ENCODE data around the gene MCU. TPM values are rescaled to one million over a fixed set of nuclear protein-coding genes. Genes with fewer than 3 reads are reported as not detected.

The MCU gene
- total and polyA plus RNA-seq, 10 donors = 7.2 to 29.2 (median 19.4) TPM

DNA sequence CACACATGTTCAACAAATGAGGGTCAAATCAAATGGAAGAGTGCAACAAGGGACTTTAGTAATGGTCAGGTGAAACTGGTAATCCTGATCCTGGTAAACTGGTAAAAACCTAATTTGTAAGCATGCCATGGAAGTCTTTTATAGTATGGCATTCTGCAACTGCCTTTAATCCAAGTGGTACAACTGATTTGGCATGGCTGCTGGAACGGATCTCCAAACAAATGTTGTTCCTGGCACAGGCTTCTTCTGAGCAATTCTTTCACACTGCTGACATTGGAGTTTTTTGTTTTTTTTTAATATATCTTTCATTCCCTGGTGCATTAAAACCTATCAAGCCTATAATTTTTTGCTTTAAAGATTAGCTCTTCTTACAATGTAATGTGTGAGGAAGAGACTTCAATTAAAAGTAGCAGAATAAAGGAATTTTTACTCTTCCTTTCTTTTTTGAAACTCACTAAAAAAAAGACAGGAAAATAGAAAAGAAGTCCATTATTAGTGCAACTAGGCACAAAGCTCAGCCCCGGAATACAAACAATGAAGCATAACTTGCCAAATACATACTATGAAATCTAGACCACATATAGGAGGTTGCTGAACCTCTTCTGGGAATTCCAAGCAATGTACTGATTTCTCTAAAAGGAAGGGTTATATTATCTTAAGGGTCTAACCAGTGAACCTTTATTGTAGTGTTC is 122.3 kb downstream of the MCU start:
- no peak overlapping the region for H3K27ac ChIP-seq
- peaks cover 0 to 32% (median 3%) of the 10 kb centered on the region in 6 donors for H3K4me1 ChIP-seq
- DNase-seq = no peak
- no peak overlapping the region for H3K4me3 ChIP-seq
- no peaks in the 10 kb centered on the region for H3K36me3 ChIP-seq
- intact Hi-C loops (cut with DNase I; ENCODE audit: low total_unique reads) = no loop called here
- no peak for TF ChIP-seq POLR2A (IDR thresholded peaks at IDR 0.05)
- TF ChIP-seq POLR2AphosphoS5 (IDR thresholded peaks at IDR 0.05) = no peak
- TF ChIP-seq, protein P1, sequence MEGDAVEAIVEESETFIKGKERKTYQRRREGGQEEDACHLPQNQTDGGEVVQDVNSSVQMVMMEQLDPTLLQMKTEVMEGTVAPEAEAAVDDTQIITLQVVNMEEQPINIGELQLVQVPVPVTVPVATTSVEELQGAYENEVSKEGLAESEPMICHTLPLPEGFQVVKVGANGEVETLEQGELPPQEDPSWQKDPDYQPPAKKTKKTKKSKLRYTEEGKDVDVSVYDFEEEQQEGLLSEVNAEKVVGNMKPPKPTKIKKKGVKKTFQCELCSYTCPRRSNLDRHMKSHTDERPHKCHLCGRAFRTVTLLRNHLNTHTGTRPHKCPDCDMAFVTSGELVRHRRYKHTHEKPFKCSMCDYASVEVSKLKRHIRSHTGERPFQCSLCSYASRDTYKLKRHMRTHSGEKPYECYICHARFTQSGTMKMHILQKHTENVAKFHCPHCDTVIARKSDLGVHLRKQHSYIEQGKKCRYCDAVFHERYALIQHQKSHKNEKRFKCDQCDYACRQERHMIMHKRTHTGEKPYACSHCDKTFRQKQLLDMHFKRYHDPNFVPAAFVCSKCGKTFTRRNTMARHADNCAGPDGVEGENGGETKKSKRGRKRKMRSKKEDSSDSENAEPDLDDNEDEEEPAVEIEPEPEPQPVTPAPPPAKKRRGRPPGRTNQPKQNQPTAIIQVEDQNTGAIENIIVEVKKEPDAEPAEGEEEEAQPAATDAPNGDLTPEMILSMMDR (IDR thresholded peaks at IDR 0.05 in 8 of 11, conservative IDR thresholded peaks at IDR 0.05 in 3 of 11) = no peak
- 32 to 64% (median 53%) methylated on average over 2 of the region's 2 CpGs for WGBS, 5 donors
- no peaks in the 10 kb centered on the region for H3K9me3 ChIP-seq
- no peaks in the 10 kb centered on the region for H3K27me3 ChIP-seq (replicated peaks in 1 of 7)

DNA sequence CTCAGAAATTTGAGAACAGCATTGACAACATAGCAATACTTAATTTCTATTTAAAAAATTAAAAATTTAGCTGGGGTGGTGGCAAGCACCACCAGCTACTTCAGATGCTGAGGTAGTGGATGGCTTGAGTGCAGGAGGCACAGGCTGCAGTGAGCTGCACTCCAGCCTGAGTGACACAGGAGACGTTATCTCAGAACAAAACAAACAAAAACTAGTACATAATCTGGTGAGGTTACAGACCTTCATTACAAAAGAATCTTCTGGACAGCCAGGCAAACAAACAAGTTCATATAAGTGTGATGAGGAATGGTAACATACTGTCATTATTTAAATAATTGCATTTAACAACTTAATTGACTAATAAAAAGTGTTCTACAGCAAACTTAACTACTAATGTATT is 124.6 kb downstream of the MCU start:
- Histone ChIP-seq H3K9me3 (no peaks in the 10 kb centered on the region), H3K4me1 (peaks cover 0 to 34% (median 3%) of the 10 kb centered on the region in 6 donors), H3K36me3 (no peaks in the 10 kb centered on the region), H3K27ac (no peak overlapping the region), H3K27me3 (replicated peaks in 1 of 7) (no peaks in the 10 kb centered on the region), H3K4me3 (no peak overlapping the region)
- DNase-seq = no peak
- intact Hi-C loops (cut with DNase I; ENCODE audit: low total_unique reads) = no loop called here
- TF ChIP-seq, protein P1 (IDR thresholded peaks at IDR 0.05 in 8 of 11, conservative IDR thresholded peaks at IDR 0.05 in 3 of 11) = no peak
- TF ChIP-seq POLR2AphosphoS5 (IDR thresholded peaks at IDR 0.05) (no peak), POLR2A (IDR thresholded peaks at IDR 0.05) (no peak)
- 88 to 100% (median 94%) methylated on average over 1 of the region's 1 CpG for WGBS, 5 donors

DNA sequence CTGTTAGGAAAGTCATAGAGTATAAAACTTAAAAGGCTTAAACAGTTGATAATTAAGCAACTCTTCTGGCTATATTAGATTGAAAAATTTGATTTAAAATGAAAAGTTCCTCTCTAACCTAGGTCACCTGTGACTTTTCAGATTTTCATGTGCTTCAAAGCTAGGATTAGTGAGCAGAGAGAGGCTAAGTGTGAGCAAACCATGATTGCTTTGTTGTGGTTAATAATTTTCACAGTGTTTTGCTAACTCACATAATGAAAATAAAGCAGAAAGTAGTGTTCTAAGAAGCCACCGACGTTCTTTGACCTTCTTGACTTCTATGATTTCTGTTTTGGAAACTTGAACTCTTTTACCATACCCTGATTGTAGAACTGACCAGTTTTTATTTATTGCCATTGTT is 126.1 kb downstream of the MCU start:
- WGBS, 5 donors = 58 to 76% (median 72%) methylated on average over 2 of the region's 2 CpGs
- Histone ChIP-seq H3K9me3 (peaks cover 0 to 8% (median 3%) of the 10 kb centered on the region in 8 donors), H3K4me1 (peaks cover 0 to 22% (median 0%) of the 10 kb centered on the region in 6 donors), H3K36me3 (no peaks in the 10 kb centered on the region), H3K27me3 (replicated peaks in 1 of 7) (no peaks in the 10 kb centered on the region), H3K27ac (no peak overlapping the region), H3K4me3 (no peak overlapping the region)
- TF ChIP-seq, protein P1 (IDR thresholded peaks at IDR 0.05 in 8 of 11, conservative IDR thresholded peaks at IDR 0.05 in 3 of 11) = no peak
- TF ChIP-seq POLR2A (IDR thresholded peaks at IDR 0.05) (no peak), POLR2AphosphoS5 (IDR thresholded peaks at IDR 0.05) (no peak)
- DNase-seq = no peak
- intact Hi-C loops (cut with DNase I; ENCODE audit: low total_unique reads) = no loop called here

DNA sequence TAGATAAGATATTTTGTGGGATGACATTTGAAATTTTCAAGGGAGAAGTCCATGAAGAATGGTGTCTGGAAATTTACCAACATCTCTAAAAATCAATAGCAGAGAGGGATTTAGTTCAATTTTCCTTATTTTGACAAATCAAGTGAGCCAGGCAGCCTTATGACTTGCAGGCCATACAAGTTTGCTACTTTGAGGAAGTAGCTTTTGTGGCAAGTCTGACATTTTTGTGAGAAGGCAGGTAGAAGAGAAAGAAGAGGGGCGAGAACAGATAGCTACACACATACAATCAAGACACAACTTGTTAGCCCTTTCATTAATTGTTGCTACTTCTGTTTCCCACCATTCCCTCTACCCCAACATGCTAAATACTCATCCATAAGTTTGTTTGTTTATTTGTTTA is 127.1 kb downstream of the MCU start:
- intact Hi-C loops (cut with DNase I; ENCODE audit: low total_unique reads) = no loop called here
- no peaks in the 10 kb centered on the region for H3K27me3 ChIP-seq (replicated peaks in 1 of 7)
- no peaks in the 10 kb centered on the region for H3K36me3 ChIP-seq
- no peak overlapping the region for H3K27ac ChIP-seq
- no peak for DNase-seq
- 80 to 97% (median 89%) methylated on average over 1 of the region's 1 CpG for WGBS, 5 donors
- H3K4me1 ChIP-seq = peaks cover 0 to 22% (median 0%) of the 10 kb centered on the region in 6 donors
- H3K4me3 ChIP-seq = no peak overlapping the region
- H3K9me3 ChIP-seq = peaks cover 0 to 8% (median 3%) of the 10 kb centered on the region in 8 donors
- no peak for TF ChIP-seq POLR2A (IDR thresholded peaks at IDR 0.05)
- no peak for TF ChIP-seq POLR2AphosphoS5 (IDR thresholded peaks at IDR 0.05)
- TF ChIP-seq, protein P1 (IDR thresholded peaks at IDR 0.05 in 8 of 11, conservative IDR thresholded peaks at IDR 0.05 in 3 of 11) = no peak

Data from spleen (tissue), 11 donors.